ENCODE results near the gene FURIN. TPM values are rescaled to one million over a fixed set of nuclear protein-coding genes. Genes with fewer than 3 reads are reported as not detected.

FURIN gene
- total and polyA plus RNA-seq, 2 experiments from 2014 or later, result 67.9 to 98.9 TPM

DNA sequence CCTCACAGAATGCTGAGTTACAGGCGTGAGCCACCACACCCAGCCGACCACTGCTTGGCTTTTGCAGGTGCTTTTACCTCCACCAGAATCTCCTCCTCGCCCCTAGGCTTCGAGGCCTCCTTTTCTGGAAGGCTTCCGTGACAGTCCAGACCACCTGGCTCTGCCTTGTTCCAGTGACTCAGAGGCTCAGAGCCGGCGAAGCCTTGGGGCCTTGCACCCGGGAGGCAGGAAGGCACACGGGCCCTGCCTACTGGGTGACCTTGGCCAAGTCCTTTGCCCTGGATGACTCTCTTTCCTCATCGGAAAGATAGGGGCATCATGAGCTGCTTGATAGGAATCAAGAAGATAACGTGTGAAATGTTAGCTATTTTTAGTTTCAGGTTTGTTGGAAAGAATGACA is 31.3 kb upstream of the FURIN start:
- TF ChIP-seq, protein P1, sequence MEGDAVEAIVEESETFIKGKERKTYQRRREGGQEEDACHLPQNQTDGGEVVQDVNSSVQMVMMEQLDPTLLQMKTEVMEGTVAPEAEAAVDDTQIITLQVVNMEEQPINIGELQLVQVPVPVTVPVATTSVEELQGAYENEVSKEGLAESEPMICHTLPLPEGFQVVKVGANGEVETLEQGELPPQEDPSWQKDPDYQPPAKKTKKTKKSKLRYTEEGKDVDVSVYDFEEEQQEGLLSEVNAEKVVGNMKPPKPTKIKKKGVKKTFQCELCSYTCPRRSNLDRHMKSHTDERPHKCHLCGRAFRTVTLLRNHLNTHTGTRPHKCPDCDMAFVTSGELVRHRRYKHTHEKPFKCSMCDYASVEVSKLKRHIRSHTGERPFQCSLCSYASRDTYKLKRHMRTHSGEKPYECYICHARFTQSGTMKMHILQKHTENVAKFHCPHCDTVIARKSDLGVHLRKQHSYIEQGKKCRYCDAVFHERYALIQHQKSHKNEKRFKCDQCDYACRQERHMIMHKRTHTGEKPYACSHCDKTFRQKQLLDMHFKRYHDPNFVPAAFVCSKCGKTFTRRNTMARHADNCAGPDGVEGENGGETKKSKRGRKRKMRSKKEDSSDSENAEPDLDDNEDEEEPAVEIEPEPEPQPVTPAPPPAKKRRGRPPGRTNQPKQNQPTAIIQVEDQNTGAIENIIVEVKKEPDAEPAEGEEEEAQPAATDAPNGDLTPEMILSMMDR (IDR thresholded peaks at IDR 0.05; ENCODE audit: poor library complexity), result no peak
- TF ChIP-seq EZH2phosphoT487 (IDR thresholded peaks at IDR 0.05; ENCODE audit: low read depth, severe bottlenecking, unreplicated experiment) (no peak), EZH2 (IDR thresholded peaks at IDR 0.05; ENCODE audit: borderline replicate concordance) (no peak)
- WGBS (ENCODE audit: low lambda C conversion rate, missing lambda C conversion rate), result 78% methylated on average over 11 of the region's 11 CpGs
- Histone ChIP-seq H3K27ac (peak overlapping the region; percentile 58), H3K79me2 (no peaks in the 10 kb centered on the region), H3K4me1 (ENCODE audit: insufficient read depth) (peaks cover 10% of the 10 kb centered on the region), H3K36me3 (replicated peaks; ENCODE audit: insufficient read depth, low read depth) (no peaks in the 10 kb centered on the region), H3K4me3 (no peak overlapping the region), H3K9me3 (ENCODE audit: low read depth) (no peaks in the 10 kb centered on the region), H3K9me2 (replicated peaks; ENCODE audit: insufficient read depth) (no peaks in the 10 kb centered on the region), H3K27me3 (no peaks in the 10 kb centered on the region), H2AFZ (no peak overlapping the region), H3K4me2 (no peak overlapping the region), H4K20me1 (ENCODE audit: insufficient read depth, poor library complexity, severe bottlenecking) (no peaks in the 10 kb centered on the region)
- DNase-seq (ENCODE audit: low spot score), result peak; percentile 15

DNA sequence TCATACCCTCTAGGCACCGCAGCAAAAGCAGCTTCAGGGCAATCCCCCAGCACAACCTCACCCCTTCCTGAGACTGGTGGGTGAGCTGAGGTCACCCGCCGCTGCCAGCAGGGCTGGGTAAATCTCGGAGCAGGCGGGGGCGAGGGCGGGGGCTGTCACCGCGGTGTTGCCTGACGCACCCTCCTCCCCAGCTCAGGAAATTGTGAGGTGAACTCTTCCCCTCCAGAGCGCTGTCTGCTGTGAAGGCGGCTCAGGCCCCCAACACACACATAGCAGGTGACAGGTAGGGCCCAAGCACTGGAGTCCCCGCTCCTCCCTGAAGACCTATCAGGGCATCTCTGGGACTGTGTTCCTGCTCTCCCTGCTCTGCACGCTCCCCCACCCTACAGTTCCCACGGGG is 30.2 kb upstream of the FURIN start:
- TF ChIP-seq, protein P1 (IDR thresholded peaks at IDR 0.05; ENCODE audit: poor library complexity), result no peak
- TF ChIP-seq EZH2 (IDR thresholded peaks at IDR 0.05; ENCODE audit: borderline replicate concordance), result no peak
- TF ChIP-seq EZH2phosphoT487 (IDR thresholded peaks at IDR 0.05; ENCODE audit: low read depth, severe bottlenecking, unreplicated experiment), result no peak
- 93% methylated on average over 13 of the region's 15 CpGs for WGBS (ENCODE audit: low lambda C conversion rate, missing lambda C conversion rate)
- no peaks in the 10 kb centered on the region for H3K27me3 ChIP-seq

GRCh38 chr15:90838544-90838943 is 29.8 kb upstream of the FURIN start:
- no peaks in the 10 kb centered on the region for H3K27me3 ChIP-seq
- no peaks in the 10 kb centered on the region for H4K20me1 ChIP-seq (ENCODE audit: insufficient read depth, poor library complexity, severe bottlenecking)
- H3K4me3 ChIP-seq, result no peak overlapping the region
- no peaks in the 10 kb centered on the region for H3K9me3 ChIP-seq (ENCODE audit: low read depth)
- TF ChIP-seq EZH2 (IDR thresholded peaks at IDR 0.05; ENCODE audit: borderline replicate concordance), result no peak
- TF ChIP-seq, protein P1 (IDR thresholded peaks at IDR 0.05; ENCODE audit: poor library complexity), result no peak
- TF ChIP-seq EZH2phosphoT487 (IDR thresholded peaks at IDR 0.05; ENCODE audit: low read depth, severe bottlenecking, unreplicated experiment), result no peak
- H3K9me2 ChIP-seq (replicated peaks; ENCODE audit: insufficient read depth), result no peaks in the 10 kb centered on the region
- no peak overlapping the region for H3K27ac ChIP-seq
- H3K79me2 ChIP-seq, result no peaks in the 10 kb centered on the region
- H2AFZ ChIP-seq, result no peak overlapping the region
- peaks cover 10% of the 10 kb centered on the region for H3K4me1 ChIP-seq (ENCODE audit: insufficient read depth)
- WGBS (ENCODE audit: low lambda C conversion rate, missing lambda C conversion rate), result 94% methylated on average over 15 of the region's 15 CpGs
- no peak overlapping the region for H3K4me2 ChIP-seq
- no peaks in the 10 kb centered on the region for H3K36me3 ChIP-seq (replicated peaks; ENCODE audit: insufficient read depth, low read depth)
- no peak for DNase-seq (ENCODE audit: low spot score)

More for the DNA sequence above, 30.2 kb upstream of the FURIN start:
- peaks cover 10% of the 10 kb centered on the region for H3K4me1 ChIP-seq (ENCODE audit: insufficient read depth)
- H3K79me2 ChIP-seq, result no peaks in the 10 kb centered on the region
- H4K20me1 ChIP-seq (ENCODE audit: insufficient read depth, poor library complexity, severe bottlenecking), result no peaks in the 10 kb centered on the region
- no peak overlapping the region for H3K27ac ChIP-seq
- no peaks in the 10 kb centered on the region for H3K36me3 ChIP-seq (replicated peaks; ENCODE audit: insufficient read depth, low read depth)
- no peak overlapping the region for H3K4me2 ChIP-seq
- no peak overlapping the region for H3K4me3 ChIP-seq
- H3K9me2 ChIP-seq (replicated peaks; ENCODE audit: insufficient read depth), result no peaks in the 10 kb centered on the region
- no peak overlapping the region for H2AFZ ChIP-seq
- no peak for DNase-seq (ENCODE audit: low spot score)
- H3K9me3 ChIP-seq (ENCODE audit: low read depth), result no peaks in the 10 kb centered on the region
